PC-3 (cell line): Measurements from ENCODE around the gene CLN3. TPM values are rescaled to one million over a fixed set of nuclear protein-coding genes. Genes with fewer than 3 reads are reported as not detected.

Experiments used
- ATAC-seq: fragments of 200-7000 bp; cut with Tn5 transposase; 2 replicates; pipeline ENCODE4 v1.9.1; 2020; ENCODE audit warnings: mild to moderate bottlenecking, moderate library complexity
- BruUV-seq: library from RNA; stranded (reverse); fragments of 400-500 nt; replicated peaks from 2 replicates; lab custom pipeline; 2021; lab: Mats Ljungman, UMichigan
- CTCF ChIA-PET: fragments of 300-600 bp; sonication (Branson Sonifier 250); formaldehyde crosslinking; loops from one replicate; lab custom pipeline; 2022; ENCODE audit warnings: antibody characterized with exemption; lab: Charles Lee
- POLR2A ChIA-PET: fragments of 300-600 bp; sonication (Branson Sonifier 250); formaldehyde crosslinking; loops from one replicate; lab custom pipeline; 2022; ENCODE audit warnings: antibody characterized with exemption; ENCODE audit not compliant: unreplicated experiment; lab: Charles Lee
- DNase-seq: peaks from one replicate; pipeline ENCODE4 v3.0.0-alpha.2; 2015
- H2AFZ ChIP-seq: fragments of 300-600 bp; sonication (generic); 2 replicates; pipeline ENCODE4 v1.6.0; 2016; ENCODE audit warnings: antibody characterized with exemption, low read length
- H3F3A ChIP-seq: fragments of 300-600 bp; sonication (generic); one replicate; pipeline ENCODE4 v1.6.0; 2017; ENCODE audit warnings: antibody characterized with exemption, low read length, control low read depth, mild to moderate bottlenecking; ENCODE audit not compliant: unreplicated experiment
- H3K27ac ChIP-seq: fragments of 300-600 bp; sonication (generic); 2 replicates; pipeline ENCODE4 v1.5.1; 2016; ENCODE audit warnings: mild to moderate bottlenecking, low read length
- H3K27me3 ChIP-seq: fragments of 300-600 bp; sonication (generic); 2 replicates; pipeline ENCODE4 v1.6.1; 2016; ENCODE audit warnings: low read length, mixed read lengths
- H3K36me3 ChIP-seq: fragments of 300-600 bp; sonication (generic); 2 replicates; pipeline ENCODE4 v1.6.1; 2016; ENCODE audit warnings: low read depth, mixed run types, low read length, mixed read lengths
- H3K4me1 ChIP-seq: fragments of 300-600 bp; sonication (generic); 2 replicates; pipeline ENCODE4 v1.5.1; 2016; ENCODE audit warnings: low read length; ENCODE audit not compliant: insufficient read depth
- H3K4me2 ChIP-seq: fragments of 300-600 bp; sonication (generic); 2 replicates; pipeline ENCODE4 v1.6.0; 2016; ENCODE audit warnings: low read length
- H3K4me3 ChIP-seq: fragments of 300-600 bp; sonication (generic); 2 replicates; pipeline ENCODE4 v1.5.1; 2016; ENCODE audit warnings: mild to moderate bottlenecking, low read length, mixed read lengths
- H3K79me2 ChIP-seq: fragments of 300-600 bp; sonication (generic); 2 replicates; pipeline ENCODE4 v1.6.1; 2017; ENCODE audit warnings: low read length, mixed read lengths
- H3K9ac ChIP-seq: fragments of 300-600 bp; sonication (generic); 2 replicates; pipeline ENCODE4 v1.6.0; 2016; ENCODE audit warnings: mild to moderate bottlenecking, low read length
- H3K9me2 ChIP-seq: fragments of 300-600 bp; sonication (generic); replicated peaks from 2 replicates; pipeline ENCODE4 v1.6.1; 2016; ENCODE audit warnings: mixed run types, low read length, mixed read lengths
- H3K9me3 ChIP-seq: fragments of 300-600 bp; sonication (generic); 2 replicates; pipeline ENCODE4 v1.6.1; 2016; ENCODE audit warnings: low read length, mixed read lengths
- H4K20me1 ChIP-seq: fragments of 300-600 bp; sonication (generic); 2 replicates; pipeline ENCODE4 v1.6.1; 2016; ENCODE audit warnings: low read length, mixed read lengths
- EZH2 ChIP-seq: fragments of 300-600 bp; sonication (generic); IDR thresholded peaks from one replicate; pipeline ENCODE4 v1.6.1; 2017; ENCODE audit warnings: antibody characterized with exemption, mild to moderate bottlenecking, low read length; ENCODE audit not compliant: unreplicated experiment
- EZH2phosphoT487 ChIP-seq: fragments of 300-600 bp; sonication (generic); IDR thresholded peaks from 2 replicates; pipeline ENCODE4 v1.6.1; 2018; ENCODE audit warnings: mild to moderate bottlenecking, antibody characterized with exemption, low read length, borderline replicate concordance
- intact Hi-C: fragments of 100-400 bp; cut with micrococcal nuclease; formaldehyde crosslinking; loops from 2 replicates; pipeline ENCODE4 v1.9.0; 2023
- total RNA-seq: library from RNA; depleted of rRNA; stranded (reverse); fragments of >200 nt; gene quantifications from 2 replicates; pipeline ENCODE4 v1.2.3, GENCODE V29; 2014
- TF ChIP-seq, protein P1 (sequence below): fragments of 300-600 bp; sonication (generic); conservative IDR thresholded peaks from 2 replicates; pipeline ENCODE4 v1.5.1; 2017; ENCODE audit warnings: antibody characterized with exemption, low read depth, mild to moderate bottlenecking, low read length

The CLN3 gene
- total RNA-seq, 1 experiment from 2014 or later, result 13.3 TPM

DNA sequence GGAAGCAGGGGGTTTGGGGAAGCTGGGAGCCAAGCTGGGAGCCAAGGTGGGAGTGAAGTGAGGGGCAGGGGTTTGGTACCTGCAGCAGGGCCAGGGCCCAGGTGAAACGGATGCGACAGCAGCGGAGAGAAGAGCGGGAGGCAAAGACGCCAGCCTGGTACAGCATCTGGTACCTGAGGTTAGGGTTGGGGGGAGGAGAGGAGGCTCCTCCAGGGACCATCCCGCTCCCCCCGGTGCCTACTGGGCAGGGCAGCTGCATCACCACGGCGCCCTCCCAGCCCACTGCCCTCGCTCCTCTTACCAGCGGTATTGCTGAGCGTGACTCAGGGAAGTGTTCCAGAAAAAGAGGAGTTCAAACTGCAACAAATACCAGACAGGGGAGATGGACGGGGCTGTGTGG is 9.8 kb downstream of the CLN3 start:
- TF ChIP-seq EZH2 (no peak), EZH2phosphoT487 (no peak)
- TF ChIP-seq, protein P1, sequence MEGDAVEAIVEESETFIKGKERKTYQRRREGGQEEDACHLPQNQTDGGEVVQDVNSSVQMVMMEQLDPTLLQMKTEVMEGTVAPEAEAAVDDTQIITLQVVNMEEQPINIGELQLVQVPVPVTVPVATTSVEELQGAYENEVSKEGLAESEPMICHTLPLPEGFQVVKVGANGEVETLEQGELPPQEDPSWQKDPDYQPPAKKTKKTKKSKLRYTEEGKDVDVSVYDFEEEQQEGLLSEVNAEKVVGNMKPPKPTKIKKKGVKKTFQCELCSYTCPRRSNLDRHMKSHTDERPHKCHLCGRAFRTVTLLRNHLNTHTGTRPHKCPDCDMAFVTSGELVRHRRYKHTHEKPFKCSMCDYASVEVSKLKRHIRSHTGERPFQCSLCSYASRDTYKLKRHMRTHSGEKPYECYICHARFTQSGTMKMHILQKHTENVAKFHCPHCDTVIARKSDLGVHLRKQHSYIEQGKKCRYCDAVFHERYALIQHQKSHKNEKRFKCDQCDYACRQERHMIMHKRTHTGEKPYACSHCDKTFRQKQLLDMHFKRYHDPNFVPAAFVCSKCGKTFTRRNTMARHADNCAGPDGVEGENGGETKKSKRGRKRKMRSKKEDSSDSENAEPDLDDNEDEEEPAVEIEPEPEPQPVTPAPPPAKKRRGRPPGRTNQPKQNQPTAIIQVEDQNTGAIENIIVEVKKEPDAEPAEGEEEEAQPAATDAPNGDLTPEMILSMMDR, result no peak
- Histone ChIP-seq H4K20me1 (no peaks in the 10 kb centered on the region), H3K9me2 (no peaks in the 10 kb centered on the region), H3K4me2 (no peak overlapping the region), H3K27ac (no peak overlapping the region), H3K79me2 (no peaks in the 10 kb centered on the region), H3K4me3 (no peak overlapping the region), H3K27me3 (no peaks in the 10 kb centered on the region), H3K9ac (no peak overlapping the region), H3K9me3 (no peaks in the 10 kb centered on the region), H3K4me1 (no peaks in the 10 kb centered on the region), H3K36me3 (no peaks in the 10 kb centered on the region), H2AFZ (no peak overlapping the region), H3F3A (no peaks in the 10 kb centered on the region)
- ATAC-seq, result no peak
- CTCF ChIA-PET, result no interaction called here
- BruUV-seq, result no TSS peak
- POLR2A ChIA-PET, result no interaction called here
- intact Hi-C loops, result no loop called here
- no peak for DNase-seq

DNA sequence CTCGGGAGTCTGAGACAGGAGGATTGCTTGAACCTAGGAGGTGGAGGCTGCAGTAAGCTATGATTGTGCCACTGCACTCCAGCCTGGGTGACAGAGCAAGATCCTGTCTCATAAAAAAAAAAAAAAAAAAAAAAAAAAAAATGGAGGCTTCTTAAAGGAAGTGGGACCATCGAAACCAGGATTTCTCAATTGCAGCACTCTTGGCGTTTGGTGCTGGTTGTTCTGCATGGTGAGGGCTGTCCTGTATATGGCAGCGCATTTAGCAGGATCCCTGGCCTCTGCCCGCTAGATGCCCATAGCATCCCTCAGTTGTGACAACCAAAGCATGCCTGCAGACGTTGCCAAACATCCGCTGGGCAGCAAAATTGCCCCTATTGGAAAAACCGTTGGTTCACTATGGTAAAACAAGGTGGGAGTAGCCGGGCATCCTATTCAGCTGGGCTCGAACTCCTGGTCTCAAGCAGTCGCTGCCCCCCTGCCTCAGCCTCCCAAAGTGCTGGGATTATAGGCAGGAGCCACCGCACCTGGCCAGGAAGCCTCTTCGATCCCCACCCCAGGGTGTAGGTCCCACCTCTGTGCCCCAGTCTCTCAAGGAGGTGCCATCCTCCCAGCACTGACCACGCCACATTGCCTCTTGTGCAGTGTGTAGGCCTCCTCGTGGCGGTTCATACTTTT is 13.2 kb downstream of the CLN3 start:
- H3F3A ChIP-seq, result no peaks in the 10 kb centered on the region
- H3K9me3 ChIP-seq, result no peaks in the 10 kb centered on the region
- no peak overlapping the region for H3K9ac ChIP-seq
- intact Hi-C loops, result no loop called here
- BruUV-seq, result no TSS peak
- no peak overlapping the region for H3K4me3 ChIP-seq
- POLR2A ChIA-PET, result no interaction called here
- H3K27ac ChIP-seq, result no peak overlapping the region
- no peaks in the 10 kb centered on the region for H4K20me1 ChIP-seq
- DNase-seq, result no peak
- no peaks in the 10 kb centered on the region for H3K27me3 ChIP-seq
- TF ChIP-seq EZH2, result no peak
- TF ChIP-seq EZH2phosphoT487, result no peak
- TF ChIP-seq, protein P1, result no peak
- H3K4me2 ChIP-seq, result no peak overlapping the region
- no peaks in the 10 kb centered on the region for H3K79me2 ChIP-seq
- no peaks in the 10 kb centered on the region for H3K4me1 ChIP-seq
- H3K36me3 ChIP-seq, result no peaks in the 10 kb centered on the region
- ATAC-seq, result no peak
- CTCF ChIA-PET, result no interaction called here
- no peaks in the 10 kb centered on the region for H3K9me2 ChIP-seq
- H2AFZ ChIP-seq, result no peak overlapping the region

- Histone ChIP-seq H3K4me1 (no peaks in the 10 kb centered on the region), H3F3A (no peaks in the 10 kb centered on the region), H3K27ac (no peak overlapping the region), H2AFZ (no peak overlapping the region), H3K27me3 (no peaks in the 10 kb centered on the region), H3K79me2 (no peaks in the 10 kb centered on the region), H3K36me3 (no peaks in the 10 kb centered on the region), H4K20me1 (no peaks in the 10 kb centered on the region), H3K9me2 (no peaks in the 10 kb centered on the region), H3K4me3 (no peak overlapping the region), H3K9ac (no peak overlapping the region), H3K9me3 (no peaks in the 10 kb centered on the region), H3K4me2 (no peak overlapping the region)
- POLR2A ChIA-PET, result no interaction called here
- DNase-seq (no peak), ATAC-seq (no peak)
- intact Hi-C loops, result no loop called here
- CTCF ChIA-PET, result no interaction called here
- BruUV-seq, result TSS peak; percentile 39
- TF ChIP-seq EZH2 (no peak), EZH2phosphoT487 (no peak)
- TF ChIP-seq, protein P1, result no peak
Observed at GRCh38 chr16:28477311-28477920, 14.5 kb downstream of the CLN3 start.
